Measurements from ENCODE around the gene C14orf180. TPM values are rescaled to one million over a fixed set of nuclear protein-coding genes. Genes with fewer than 3 reads are reported as not detected.

C14orf180 gene
- polyA plus RNA-seq, 1 experiment = not detected

GRCh38 chr14:104583424-104584306 lies 4.1 kb downstream of the C14orf180 start:
- ChIA-PET CTCF (no interaction called here), POLR2A (no interaction called here)
- Histone ChIP-seq H3K9me3 (ENCODE audit: control insufficient read depth, insufficient read depth, low read length) (no peaks in the 10 kb centered on the region; the same call in 1 of the 2 replicates), H3K27me3 (ENCODE audit: control insufficient read depth, insufficient read depth, low read length) (peaks cover 9% of the 10 kb centered on the region), H3K4me3 (ENCODE audit: low read depth, low read length) (no peak overlapping the region), H3K27ac (ENCODE audit: low read depth, low read length) (no peak overlapping the region)
- TF ChIP-seq CTCF (IDR thresholded peaks at IDR 0.05; ENCODE audit: low read depth, low read length) = no peak
- no peak for DNase-seq (ENCODE audit: low read depth, low spot score)

- Histone ChIP-seq H3K4me3 (ENCODE audit: low read depth, low read length) (no peak overlapping the region), H3K9me3 (ENCODE audit: control insufficient read depth, insufficient read depth, low read length) (no peaks in the 10 kb centered on the region; the same call in 1 of the 2 replicates), H3K27ac (ENCODE audit: low read depth, low read length) (no peak overlapping the region), H3K27me3 (ENCODE audit: control insufficient read depth, insufficient read depth, low read length) (peaks cover 5% of the 10 kb centered on the region)
- ChIA-PET CTCF (no interaction called here), POLR2A (no interaction called here)
- no peak for TF ChIP-seq CTCF (IDR thresholded peaks at IDR 0.05; ENCODE audit: low read depth, low read length)
- no peak for DNase-seq (ENCODE audit: low read depth, low spot score)
Measured at GRCh38 chr14:104584557-104584956, 5.0 kb downstream of the C14orf180 start.

- no peaks in the 10 kb centered on the region for H3K27me3 ChIP-seq (ENCODE audit: control insufficient read depth, insufficient read depth, low read length)
- no peak for TF ChIP-seq CTCF (IDR thresholded peaks at IDR 0.05; ENCODE audit: low read depth, low read length)
- CTCF ChIA-PET = no interaction called here
- H3K4me3 ChIP-seq (ENCODE audit: low read depth, low read length) = no peak overlapping the region
- POLR2A ChIA-PET = no interaction called here
- no peaks in the 10 kb centered on the region; the same call in 1 of the 2 replicates for H3K9me3 ChIP-seq (ENCODE audit: control insufficient read depth, insufficient read depth, low read length)
- DNase-seq (ENCODE audit: low read depth, low spot score) = no peak
- H3K27ac ChIP-seq (ENCODE audit: low read depth, low read length) = no peak overlapping the region
Measured at GRCh38 chr14:104585966-104586697, 6.6 kb downstream of the C14orf180 start.

- no peaks in the 10 kb centered on the region for H3K27me3 ChIP-seq (ENCODE audit: control insufficient read depth, insufficient read depth, low read length)
- no peak for TF ChIP-seq CTCF (IDR thresholded peaks at IDR 0.05; ENCODE audit: low read depth, low read length)
- DNase-seq (ENCODE audit: low read depth, low spot score) = no peak
- H3K9me3 ChIP-seq (ENCODE audit: control insufficient read depth, insufficient read depth, low read length) = no peaks in the 10 kb centered on the region; the same call in 1 of the 2 replicates
- ChIA-PET POLR2A (no interaction called here), CTCF (no interaction called here)
- H3K4me3 ChIP-seq (ENCODE audit: low read depth, low read length) = no peak overlapping the region
- no peak overlapping the region for H3K27ac ChIP-seq (ENCODE audit: low read depth, low read length)
Measured at GRCh38 chr14:104586832-104587620, 7.5 kb downstream of the C14orf180 start.
